GM12892 (cell line): ENCODE measurements around the gene PAK2.

ENCODE experiments used
- POLR2A ChIP-seq: IDR thresholded peaks from 2 replicates; pipeline ENCODE4 v1.6.1; 2011; ENCODE audit warnings: low read depth, low read length, control low read depth
- POLR2AphosphoS5 ChIP-seq: IDR thresholded peaks from 2 replicates; pipeline ENCODE4 v1.6.1; 2011; ENCODE audit warnings: low read depth, low read length, control low read depth
- TAF1 ChIP-seq: IDR thresholded peaks from 2 replicates; pipeline ENCODE4 v1.6.1; 2011; ENCODE audit warnings: low read depth, mild to moderate bottlenecking, control low read depth, low read length, borderline replicate concordance

- no peak; the same call in 1 of the 2 replicates for TF ChIP-seq TAF1
- no peak; the same call in 1 of the 2 replicates for TF ChIP-seq POLR2AphosphoS5
- TF ChIP-seq POLR2A, result peak; percentile 73
Observed at GRCh38 chr3:196711838-196712513, 27.7 kb upstream of the PAK2 start, which contains the start of the genes CEP19 and PIGX.
